K562 (cell line): ENCODE data around the gene DENND1A. TPM values are rescaled to one million over a fixed set of nuclear protein-coding genes. Genes with fewer than 3 reads are reported as not detected.

Experiments
- ATAC-seq: fragments of 200-7000 bp; cut with Tn5 transposase; 3 replicates; pipeline ENCODE4 v1.9.1; 2020; ENCODE audit warnings: moderate library complexity
- BruUV-seq: library from RNA; stranded (reverse); fragments of 400-500 nt; replicated peaks from 2 replicates; lab custom pipeline; 2021; lab: Mats Ljungman, UMichigan
- CTCF ChIA-PET: fragments of 300-600 bp; formaldehyde crosslinking; extraction: SDS; loops from one replicate; lab custom pipeline; 2021; ENCODE audit warnings: low intra/inter-chr PET ratio; lab: Yijun Ruan, JAX
- POLR2A ChIA-PET: fragments of 300-600, 350-650 bp; sonication (Branson Sonifier 250); formaldehyde crosslinking; extraction: SDS; loops from one replicate; lab custom pipeline; 2021; ENCODE audit warnings: antibody characterized with exemption, inconsistent platforms; lab: Yijun Ruan, JAX
- DNase-seq, 4 experiments: peaks; one replicate each; pipeline versions ENCODE4 v3.0.0 to v3.0.0-alpha.2; 2011 to 2018; ENCODE audit warnings: low spot score in 3 of 4, mixed read lengths in 3 of 4; ENCODE audit errors: extremely low read depth in 1 of 4
- FAIRE-seq: peaks from 2 replicates; lab custom pipeline; 2011; peaks lifted over from hg19 to GRCh38; lab: Jason Lieb, UNC
- H2AFZ ChIP-seq: 2 replicates; pipeline ENCODE4 v1.6.0; 2011; ENCODE audit warnings: low read depth, low read length, control low read depth, inconsistent platforms
- H3K27ac ChIP-seq: fragments of 200-600 bp; 3 replicates; pipeline ENCODE4 v1.8.0; 2011; ENCODE audit warnings: low read depth, mild to moderate bottlenecking, control low read depth, inconsistent platforms, low read length, moderate library complexity, mixed read lengths; ENCODE audit errors: extremely low read depth
- H3K27me3 ChIP-seq, 2 experiments: fragments of 300-600 bp in 1 of 2; 2 replicates in 1 of 2; 3 replicates in 1 of 2; pipeline versions ENCODE4 v1.6.0 to v1.8.0; 2011; ENCODE audit warnings: inconsistent platforms in 2 of 2, low read length in 2 of 2, mild to moderate bottlenecking in 1 of 2, mixed read lengths in 1 of 2, moderate library complexity in 1 of 2; ENCODE audit not compliant: control insufficient read depth in 2 of 2, insufficient read depth in 2 of 2
- H3K36me3 ChIP-seq: fragments of 300-600 bp; 3 replicates; pipeline ENCODE4 v1.8.0; 2011; ENCODE audit warnings: mild to moderate bottlenecking, low read length, inconsistent platforms; ENCODE audit not compliant: control insufficient read depth, insufficient read depth
- H3K4me1 ChIP-seq, 2 experiments: fragments of 200-600 bp in 1 of 2; replicated peaks in 1 of 2; 2 replicates in 1 of 2; 3 replicates in 1 of 2; pipeline versions ENCODE4 v1.5.1 to v1.8.0; 2011; ENCODE audit warnings: inconsistent platforms in 2 of 2, low read length in 2 of 2, mild to moderate bottlenecking in 1 of 2, mixed read lengths in 1 of 2, moderate library complexity in 1 of 2; ENCODE audit not compliant: control insufficient read depth in 2 of 2, insufficient read depth in 2 of 2
- H3K4me2 ChIP-seq: 2 replicates; pipeline ENCODE4 v1.6.1; 2011; ENCODE audit warnings: low read length, control low read depth, inconsistent platforms, mixed read lengths; ENCODE audit not compliant: insufficient read depth
- H3K4me3 ChIP-seq: fragments of 200-600 bp; sonication (generic), shearing (Covaris generic); 2 replicates; pipeline ENCODE4 v1.5.1; 2016; ENCODE audit warnings: control low read depth, inconsistent platforms
- H3K79me2 ChIP-seq: fragments of 200-600 bp; 3 replicates; pipeline ENCODE4 v1.8.0; 2011; ENCODE audit warnings: low read length, inconsistent platforms; ENCODE audit not compliant: control insufficient read depth, insufficient read depth
- H3K9ac ChIP-seq, 2 experiments: 2 replicates each; pipeline versions ENCODE4 v1.6.0 to v1.6.1; 2011; ENCODE audit warnings: low read depth in 2 of 2, low read length in 2 of 2, control low read depth in 1 of 2, inconsistent platforms in 1 of 2, mild to moderate bottlenecking in 1 of 2, mixed read lengths in 1 of 2; ENCODE audit not compliant: insufficient read depth in 1 of 2
- H3K9me1 ChIP-seq: one replicate; pipeline ENCODE4 v1.6.0; 2011; ENCODE audit warnings: inconsistent platforms, mild to moderate bottlenecking, low read length, moderate library complexity; ENCODE audit not compliant: control insufficient read depth, insufficient read depth
- H3K9me3 ChIP-seq: replicated peaks from 2 replicates; pipeline ENCODE4 v1.5.1; 2011; ENCODE audit warnings: low read depth, low read length, inconsistent platforms; ENCODE audit not compliant: control insufficient read depth, insufficient read depth
- H4K20me1 ChIP-seq: replicated peaks from 2 replicates; pipeline ENCODE4 v1.6.1; 2011; ENCODE audit warnings: low read length, inconsistent platforms, mixed read lengths; ENCODE audit not compliant: control insufficient read depth, insufficient read depth
- RFX7 ChIP-seq: fragments of 250-450 bp; sonication (Bioruptor Pico); IDR thresholded peaks from 2 replicates; pipeline ENCODE4 v1.5.1; 2021; ENCODE audit warnings: mild to moderate bottlenecking
- ZNF586 ChIP-seq: fragments of 450-650 bp; formaldehyde crosslinking; conservative IDR thresholded peaks from 2 replicates; pipeline ENCODE4 v1.4.0; 2020; ENCODE audit warnings: mild to moderate bottlenecking, moderate library complexity
- WGBS: fragments of 100-300 bp; shearing (Covaris generic); methylation state at CpG from one replicate; pipeline ENCODE4 v1.1.6; 2016; ENCODE audit warnings: low coverage, mixed read lengths; ENCODE audit not compliant: insufficient coverage; ENCODE audit errors: missing lambda C conversion rate; 5-methylcytosine and 5-hydroxymethylcytosine counted together
- in situ Hi-C: fragments of 300-500 bp; cut with MboI; formaldehyde crosslinking; loops from 4 replicates; pipeline ENCODE4 v1.15.0; 2018; ENCODE audit warnings: inconsistent platforms, mixed read lengths
- intact Hi-C: fragments of 100-400 bp; cut with micrococcal nuclease; formaldehyde crosslinking; loops from 2 replicates; pipeline ENCODE4 v1.14.2; 2022
- polyA plus RNA-seq, 8 experiments: library from polyadenylated mRNA; depleted of rRNA in 4 of 8; stranded (reverse) in 5 of 8; unstranded in 3 of 8; fragments of >200 nt; fragmentation: Nextera tagmentation in 2 of 8; fragmentation: Illumina TruSeq in 1 of 8; extraction: Ambion mirVana in 2 of 8; extraction: Trizol in 1 of 8; gene quantifications; 2 replicates each; pipeline versions ENCODE4 v1.2.1 to v1.2.3, GENCODE V29; 2011 to 2014; ENCODE audit warnings: inconsistent platforms in 1 of 8, missing spikeins in 1 of 8
- total RNA-seq, 7 experiments: library from RNA; depleted of rRNA in 6 of 7; stranded (reverse); fragments of >200 nt in 6 of 7; fragmentation: Illumina TruSeq in 2 of 7; extraction: Trizol in 2 of 7; gene quantifications; 2 replicates each; pipeline versions ENCODE4 v1.2.1 to v1.2.3, GENCODE V29; 2011 to 2021; ENCODE audit warnings: low replicate concordance in 1 of 7
- TF ChIP-seq, protein P1 (sequence below): fragments of 450-650 bp; formaldehyde crosslinking; IDR thresholded peaks from 2 replicates; pipeline ENCODE4 v1.4.0; 2022; ENCODE audit warnings: missing genetic modification characterization

The DENND1A gene
- total and polyA plus RNA-seq, 9 of the 15 experiments (the other 6 are each of a cell fraction or from before 2014, with no cell fraction given), result 7.6 to 29.5 (median 15.7) TPM

DNA sequence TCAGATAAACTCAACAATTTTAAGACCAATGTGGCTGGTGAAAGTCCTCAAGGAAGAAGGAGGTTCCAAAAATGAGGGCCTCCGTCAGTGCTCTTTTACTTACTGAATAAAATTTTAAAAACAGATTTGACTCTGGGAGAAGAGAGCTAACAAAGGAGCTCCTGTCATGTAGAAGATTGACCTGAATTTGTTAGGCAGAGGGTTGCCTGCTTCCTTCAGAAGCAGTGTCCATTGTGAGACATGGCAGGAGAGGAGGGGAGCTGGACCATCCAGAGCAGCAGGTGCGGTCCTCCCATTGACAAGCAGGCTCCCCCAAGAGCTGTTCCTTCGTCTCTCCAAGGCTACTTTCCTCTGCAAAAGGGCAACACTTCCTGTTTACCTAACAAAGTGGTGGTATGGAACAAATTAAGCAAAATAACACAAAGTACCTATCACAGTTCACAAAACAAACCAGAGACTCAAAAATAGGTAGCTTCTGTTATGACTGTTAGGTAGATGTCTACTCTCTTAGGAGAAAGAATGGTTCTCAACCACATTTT lies 238.1 kb downstream of the DENND1A start:
- ATAC-seq, result no peak
- no TSS peak for BruUV-seq
- Histone ChIP-seq H3K9me1 (no peaks in the 10 kb centered on the region), H3K27me3 (no peaks in the 10 kb centered on the region), H4K20me1 (no peaks in the 10 kb centered on the region; the same call in 1 of the 2 replicates), H3K4me1 (no peaks in the 10 kb centered on the region), H3K27ac (no peak overlapping the region), H3K9ac (no peak overlapping the region), H3K36me3 (no peaks in the 10 kb centered on the region), H3K4me3 (no peak overlapping the region), H3K79me2 (no peaks in the 10 kb centered on the region), H2AFZ (no peak overlapping the region), H3K9me3 (no peaks in the 10 kb centered on the region), H3K4me2 (no peak overlapping the region)
- in situ Hi-C loops (no loop called here), intact Hi-C loops (no loop called here)
- ChIA-PET POLR2A (interaction anchor here (0.9 to 1.1 kb wide), 2 partner anchors 26 to 31 kb away, joined by 3 read pairs; no protein-coding TSS in a partner anchor), CTCF (no interaction called here)
- peak; percentile 15 for FAIRE-seq
- DNase-seq, result no peak
- WGBS, result 86% methylated on average over 3 of the region's 3 CpGs
- TF ChIP-seq RFX7 (CRISPR knock-in tag) (no peak), ZNF586 (CRISPR knock-in tag) (no peak)
- TF ChIP-seq, protein P1, sequence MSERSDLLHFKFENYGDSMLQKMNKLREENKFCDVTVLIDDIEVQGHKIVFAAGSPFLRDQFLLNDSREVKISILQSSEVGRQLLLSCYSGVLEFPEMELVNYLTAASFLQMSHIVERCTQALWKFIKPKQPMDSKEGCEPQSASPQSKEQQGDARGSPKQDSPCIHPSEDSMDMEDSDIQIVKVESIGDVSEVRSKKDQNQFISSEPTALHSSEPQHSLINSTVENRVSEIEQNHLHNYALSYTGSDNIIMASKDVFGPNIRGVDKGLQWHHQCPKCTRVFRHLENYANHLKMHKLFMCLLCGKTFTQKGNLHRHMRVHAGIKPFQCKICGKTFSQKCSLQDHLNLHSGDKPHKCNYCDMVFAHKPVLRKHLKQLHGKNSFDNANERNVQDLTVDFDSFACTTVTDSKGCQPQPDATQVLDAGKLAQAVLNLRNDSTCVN (CRISPR knock-in tag), result no peak
